GM23338 (cell line): Measurements from ENCODE around the gene DPYD. TPM values are rescaled to one million over a fixed set of nuclear protein-coding genes. Genes with fewer than 3 reads are reported as not detected.

Source experiments
- ATAC-seq: fragments of 200-7000 bp; cut with Tn5 transposase; 3 replicates; pipeline ENCODE4 v1.9.1; 2020
- DNase-seq: peaks from one replicate; pipeline ENCODE4 v3.0.0-alpha.2; 2015; ENCODE audit warnings: low spot score
- H2AFZ ChIP-seq: fragments of 200-600 bp; sonication (generic); 2 replicates; pipeline ENCODE4 v1.8.0; 2016; ENCODE audit warnings: antibody characterized with exemption, mild to moderate bottlenecking, moderate library complexity
- H3F3A ChIP-seq: fragments of 200-600 bp; sonication (generic); replicated peaks from 2 replicates; pipeline ENCODE4 v1.8.0; 2017; ENCODE audit warnings: antibody characterized with exemption, mixed run types, low read depth
- H3K27ac ChIP-seq: fragments of 200-600 bp; sonication (generic); 2 replicates; pipeline ENCODE4 v1.6.1; 2016; ENCODE audit warnings: low read depth
- H3K27me3 ChIP-seq: fragments of 200-600 bp; sonication (generic); 2 replicates; pipeline ENCODE4 v1.8.0; 2016; ENCODE audit warnings: mild to moderate bottlenecking, mixed run types, moderate library complexity; ENCODE audit not compliant: insufficient read depth
- H3K36me3 ChIP-seq: fragments of 200-600 bp; sonication (generic); 2 replicates; pipeline ENCODE4 v1.8.0; 2016; ENCODE audit warnings: mild to moderate bottlenecking; ENCODE audit not compliant: insufficient read depth
- H3K4me1 ChIP-seq: fragments of 200-600 bp; sonication (generic); 2 replicates; pipeline ENCODE4 v1.8.0; 2016; ENCODE audit warnings: mild to moderate bottlenecking, moderate library complexity; ENCODE audit not compliant: insufficient read depth
- H3K4me2 ChIP-seq: fragments of 200-600 bp; sonication (generic); 2 replicates; pipeline ENCODE4 v1.7.1; 2017; ENCODE audit warnings: mixed run types
- H3K4me3 ChIP-seq: fragments of 200-600 bp; sonication (generic); 2 replicates; pipeline ENCODE4 v1.6.1; 2016; ENCODE audit warnings: mixed run types
- H3K79me2 ChIP-seq: fragments of 200-600 bp; sonication (generic); replicated peaks from 2 replicates; pipeline ENCODE4 v1.8.0; 2017; ENCODE audit warnings: mild to moderate bottlenecking; ENCODE audit not compliant: insufficient read depth
- H3K9me2 ChIP-seq: fragments of 200-600 bp; sonication (generic); 2 replicates; pipeline ENCODE4 v1.8.0; 2017; ENCODE audit not compliant: insufficient read depth
- H4K20me1 ChIP-seq: fragments of 200-600 bp; sonication (generic); replicated peaks from 2 replicates; pipeline ENCODE4 v1.8.0; 2017; ENCODE audit warnings: mild to moderate bottlenecking; ENCODE audit not compliant: insufficient read depth
- H3K27ac Mint-ChIP-seq: 2 replicates; pipeline ENCODE4 v1.8.0; 2020; ENCODE audit warnings: inconsistent platforms, mild to moderate bottlenecking, moderate library complexity, mixed read lengths
- H3K27me3 Mint-ChIP-seq: 3 replicates; pipeline ENCODE4 v1.8.0; 2022; ENCODE audit warnings: low read depth, mild to moderate bottlenecking, moderate library complexity, mixed read lengths, inconsistent platforms; ENCODE audit not compliant: insufficient read depth, poor library complexity
- H3K36me3 Mint-ChIP-seq: 3 replicates; pipeline ENCODE4 v1.8.0; 2021; ENCODE audit warnings: low read depth, mild to moderate bottlenecking, inconsistent platforms, moderate library complexity, mixed read lengths
- H3K4me1 Mint-ChIP-seq: 3 replicates; pipeline ENCODE4 v1.8.0; 2020; ENCODE audit warnings: mild to moderate bottlenecking, inconsistent platforms, mixed read lengths
- H3K4me3 Mint-ChIP-seq: 3 replicates; pipeline ENCODE4 v1.8.0; 2021; ENCODE audit warnings: moderate library complexity, mild to moderate bottlenecking, inconsistent platforms, mixed read lengths
- H3K9me3 Mint-ChIP-seq: 3 replicates; pipeline ENCODE4 v1.8.0; 2020; ENCODE audit warnings: moderate library complexity, mild to moderate bottlenecking, inconsistent platforms, mixed read lengths
- CREB1 ChIP-seq: fragments of 250-450 bp; sonication (Bioruptor Pico); IDR thresholded peaks from 2 replicates; pipeline ENCODE4 v1.5.0; 2020; ENCODE audit warnings: low read depth, mild to moderate bottlenecking, moderate library complexity
- EZH2 ChIP-seq: fragments of 200-600 bp; sonication (generic); IDR thresholded peaks from one replicate; pipeline ENCODE4 v1.8.0; 2017; ENCODE audit warnings: antibody characterized with exemption, mild to moderate bottlenecking, low read depth; ENCODE audit not compliant: unreplicated experiment
- STAT1 ChIP-seq: IDR thresholded peaks from one replicate; pipeline ENCODE4 v1.6.1; 2016; ENCODE audit warnings: antibody characterized with exemption; ENCODE audit not compliant: unreplicated experiment
- ZNF114 ChIP-seq: fragments of 250-450 bp; sonication (Bioruptor Pico); IDR thresholded peaks from 2 replicates; pipeline ENCODE4 v1.5.0; 2020; ENCODE audit warnings: mild to moderate bottlenecking, moderate library complexity
- ZNF331 ChIP-seq: fragments of 250-450 bp; sonication (Bioruptor Pico); IDR thresholded peaks from 2 replicates; pipeline ENCODE4 v1.5.0; 2020; ENCODE audit warnings: low read depth, mild to moderate bottlenecking, moderate library complexity
- polyA plus RNA-seq: library from polyadenylated mRNA; unstranded; fragments of >200 nt; fragmentation: Nextera tagmentation; extraction: Ambion mirVana; gene quantifications from 2 replicates; pipeline ENCODE4 v1.2.1, GENCODE V29; 2016
- total RNA-seq: library from RNA; depleted of rRNA; stranded (reverse); fragments of >200 nt; shearing (Covaris generic); gene quantifications from 2 replicates; pipeline ENCODE4 v1.2.3, GENCODE V29; 2014
- TF ChIP-seq, protein P1 (sequence below): IDR thresholded peaks from one replicate; pipeline ENCODE4 v1.6.1; 2018; ENCODE audit warnings: antibody characterized with exemption; ENCODE audit not compliant: unreplicated experiment
- TF ChIP-seq, protein P2 (sequence below), 2 experiments: fragments of 200-600 bp in 1 of 2; sonication (generic) in 1 of 2; conservative IDR thresholded peaks; 2 replicates each; pipeline versions ENCODE4 v1.5.1 to v1.6.1; 2016 to 2017; ENCODE audit warnings: antibody characterized with exemption in 2 of 2, low read depth in 2 of 2, mild to moderate bottlenecking in 2 of 2, moderate library complexity in 1 of 2
- TF ChIP-seq, protein P3 (sequence below): fragments of 250-450 bp; sonication (Bioruptor Pico); IDR thresholded peaks from 2 replicates; pipeline ENCODE4 v1.5.0; 2020; ENCODE audit warnings: mild to moderate bottlenecking, moderate library complexity
- TF ChIP-seq, protein P4 (sequence below): IDR thresholded peaks from 2 replicates; pipeline ENCODE4 v1.6.1; 2016; ENCODE audit warnings: antibody characterized with exemption

Gene DPYD
- total and polyA plus RNA-seq, 2 experiments from 2014 or later: 0.50 to 1.6 TPM

DNA sequence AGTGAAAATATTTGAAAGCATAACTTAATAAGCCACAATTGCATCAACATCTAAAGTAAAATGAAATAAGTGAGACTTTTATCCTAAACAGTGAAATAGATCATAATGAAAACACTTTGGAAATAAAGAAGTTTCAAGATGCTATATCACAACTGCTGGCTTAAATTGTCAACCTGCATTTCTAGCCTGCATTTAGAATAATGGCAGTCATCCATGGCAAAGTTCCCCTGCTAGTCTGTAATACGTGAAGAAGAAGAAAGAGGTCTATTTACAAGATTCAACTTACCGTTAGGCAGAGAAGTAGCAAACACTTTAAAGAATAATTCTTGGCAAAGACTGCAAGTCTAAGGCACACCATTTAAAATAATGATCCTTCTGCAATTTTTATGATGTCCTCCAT, 133.6 kb downstream of the DPYD start:
- H3K9me3 Mint-ChIP-seq: no peaks in the 10 kb centered on the region
- no peak overlapping the region for H3K27ac Mint-ChIP-seq
- Histone ChIP-seq H3K9me2 (no peaks in the 10 kb centered on the region), H3K27me3 (no peaks in the 10 kb centered on the region), H3K4me3 (no peak overlapping the region), H2AFZ (no peak overlapping the region), H3K79me2 (no peaks in the 10 kb centered on the region), H3K36me3 (no peaks in the 10 kb centered on the region), H3K4me2 (no peak overlapping the region), H3K27ac (no peak overlapping the region), H3K4me1 (no peaks in the 10 kb centered on the region), H4K20me1 (no peaks in the 10 kb centered on the region), H3F3A (no peaks in the 10 kb centered on the region)
- H3K4me1 Mint-ChIP-seq: no peaks in the 10 kb centered on the region
- DNase-seq (no peak), ATAC-seq (no peak)
- H3K4me3 Mint-ChIP-seq: no peak overlapping the region
- TF ChIP-seq, protein P1, sequence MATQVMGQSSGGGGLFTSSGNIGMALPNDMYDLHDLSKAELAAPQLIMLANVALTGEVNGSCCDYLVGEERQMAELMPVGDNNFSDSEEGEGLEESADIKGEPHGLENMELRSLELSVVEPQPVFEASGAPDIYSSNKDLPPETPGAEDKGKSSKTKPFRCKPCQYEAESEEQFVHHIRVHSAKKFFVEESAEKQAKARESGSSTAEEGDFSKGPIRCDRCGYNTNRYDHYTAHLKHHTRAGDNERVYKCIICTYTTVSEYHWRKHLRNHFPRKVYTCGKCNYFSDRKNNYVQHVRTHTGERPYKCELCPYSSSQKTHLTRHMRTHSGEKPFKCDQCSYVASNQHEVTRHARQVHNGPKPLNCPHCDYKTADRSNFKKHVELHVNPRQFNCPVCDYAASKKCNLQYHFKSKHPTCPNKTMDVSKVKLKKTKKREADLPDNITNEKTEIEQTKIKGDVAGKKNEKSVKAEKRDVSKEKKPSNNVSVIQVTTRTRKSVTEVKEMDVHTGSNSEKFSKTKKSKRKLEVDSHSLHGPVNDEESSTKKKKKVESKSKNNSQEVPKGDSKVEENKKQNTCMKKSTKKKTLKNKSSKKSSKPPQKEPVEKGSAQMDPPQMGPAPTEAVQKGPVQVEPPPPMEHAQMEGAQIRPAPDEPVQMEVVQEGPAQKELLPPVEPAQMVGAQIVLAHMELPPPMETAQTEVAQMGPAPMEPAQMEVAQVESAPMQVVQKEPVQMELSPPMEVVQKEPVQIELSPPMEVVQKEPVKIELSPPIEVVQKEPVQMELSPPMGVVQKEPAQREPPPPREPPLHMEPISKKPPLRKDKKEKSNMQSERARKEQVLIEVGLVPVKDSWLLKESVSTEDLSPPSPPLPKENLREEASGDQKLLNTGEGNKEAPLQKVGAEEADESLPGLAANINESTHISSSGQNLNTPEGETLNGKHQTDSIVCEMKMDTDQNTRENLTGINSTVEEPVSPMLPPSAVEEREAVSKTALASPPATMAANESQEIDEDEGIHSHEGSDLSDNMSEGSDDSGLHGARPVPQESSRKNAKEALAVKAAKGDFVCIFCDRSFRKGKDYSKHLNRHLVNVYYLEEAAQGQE: no peak
- TF ChIP-seq ZNF114 (CRISPR knock-in tag) (no peak), ZNF331 (CRISPR knock-in tag) (no peak), EZH2 (no peak), CREB1 (no peak), STAT1 (no peak)
- TF ChIP-seq, protein P2, sequence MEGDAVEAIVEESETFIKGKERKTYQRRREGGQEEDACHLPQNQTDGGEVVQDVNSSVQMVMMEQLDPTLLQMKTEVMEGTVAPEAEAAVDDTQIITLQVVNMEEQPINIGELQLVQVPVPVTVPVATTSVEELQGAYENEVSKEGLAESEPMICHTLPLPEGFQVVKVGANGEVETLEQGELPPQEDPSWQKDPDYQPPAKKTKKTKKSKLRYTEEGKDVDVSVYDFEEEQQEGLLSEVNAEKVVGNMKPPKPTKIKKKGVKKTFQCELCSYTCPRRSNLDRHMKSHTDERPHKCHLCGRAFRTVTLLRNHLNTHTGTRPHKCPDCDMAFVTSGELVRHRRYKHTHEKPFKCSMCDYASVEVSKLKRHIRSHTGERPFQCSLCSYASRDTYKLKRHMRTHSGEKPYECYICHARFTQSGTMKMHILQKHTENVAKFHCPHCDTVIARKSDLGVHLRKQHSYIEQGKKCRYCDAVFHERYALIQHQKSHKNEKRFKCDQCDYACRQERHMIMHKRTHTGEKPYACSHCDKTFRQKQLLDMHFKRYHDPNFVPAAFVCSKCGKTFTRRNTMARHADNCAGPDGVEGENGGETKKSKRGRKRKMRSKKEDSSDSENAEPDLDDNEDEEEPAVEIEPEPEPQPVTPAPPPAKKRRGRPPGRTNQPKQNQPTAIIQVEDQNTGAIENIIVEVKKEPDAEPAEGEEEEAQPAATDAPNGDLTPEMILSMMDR (conservative IDR thresholded peaks at IDR 0.05; ENCODE audit: low read depth in 2 of 2): no peak
- TF ChIP-seq, protein P3, sequence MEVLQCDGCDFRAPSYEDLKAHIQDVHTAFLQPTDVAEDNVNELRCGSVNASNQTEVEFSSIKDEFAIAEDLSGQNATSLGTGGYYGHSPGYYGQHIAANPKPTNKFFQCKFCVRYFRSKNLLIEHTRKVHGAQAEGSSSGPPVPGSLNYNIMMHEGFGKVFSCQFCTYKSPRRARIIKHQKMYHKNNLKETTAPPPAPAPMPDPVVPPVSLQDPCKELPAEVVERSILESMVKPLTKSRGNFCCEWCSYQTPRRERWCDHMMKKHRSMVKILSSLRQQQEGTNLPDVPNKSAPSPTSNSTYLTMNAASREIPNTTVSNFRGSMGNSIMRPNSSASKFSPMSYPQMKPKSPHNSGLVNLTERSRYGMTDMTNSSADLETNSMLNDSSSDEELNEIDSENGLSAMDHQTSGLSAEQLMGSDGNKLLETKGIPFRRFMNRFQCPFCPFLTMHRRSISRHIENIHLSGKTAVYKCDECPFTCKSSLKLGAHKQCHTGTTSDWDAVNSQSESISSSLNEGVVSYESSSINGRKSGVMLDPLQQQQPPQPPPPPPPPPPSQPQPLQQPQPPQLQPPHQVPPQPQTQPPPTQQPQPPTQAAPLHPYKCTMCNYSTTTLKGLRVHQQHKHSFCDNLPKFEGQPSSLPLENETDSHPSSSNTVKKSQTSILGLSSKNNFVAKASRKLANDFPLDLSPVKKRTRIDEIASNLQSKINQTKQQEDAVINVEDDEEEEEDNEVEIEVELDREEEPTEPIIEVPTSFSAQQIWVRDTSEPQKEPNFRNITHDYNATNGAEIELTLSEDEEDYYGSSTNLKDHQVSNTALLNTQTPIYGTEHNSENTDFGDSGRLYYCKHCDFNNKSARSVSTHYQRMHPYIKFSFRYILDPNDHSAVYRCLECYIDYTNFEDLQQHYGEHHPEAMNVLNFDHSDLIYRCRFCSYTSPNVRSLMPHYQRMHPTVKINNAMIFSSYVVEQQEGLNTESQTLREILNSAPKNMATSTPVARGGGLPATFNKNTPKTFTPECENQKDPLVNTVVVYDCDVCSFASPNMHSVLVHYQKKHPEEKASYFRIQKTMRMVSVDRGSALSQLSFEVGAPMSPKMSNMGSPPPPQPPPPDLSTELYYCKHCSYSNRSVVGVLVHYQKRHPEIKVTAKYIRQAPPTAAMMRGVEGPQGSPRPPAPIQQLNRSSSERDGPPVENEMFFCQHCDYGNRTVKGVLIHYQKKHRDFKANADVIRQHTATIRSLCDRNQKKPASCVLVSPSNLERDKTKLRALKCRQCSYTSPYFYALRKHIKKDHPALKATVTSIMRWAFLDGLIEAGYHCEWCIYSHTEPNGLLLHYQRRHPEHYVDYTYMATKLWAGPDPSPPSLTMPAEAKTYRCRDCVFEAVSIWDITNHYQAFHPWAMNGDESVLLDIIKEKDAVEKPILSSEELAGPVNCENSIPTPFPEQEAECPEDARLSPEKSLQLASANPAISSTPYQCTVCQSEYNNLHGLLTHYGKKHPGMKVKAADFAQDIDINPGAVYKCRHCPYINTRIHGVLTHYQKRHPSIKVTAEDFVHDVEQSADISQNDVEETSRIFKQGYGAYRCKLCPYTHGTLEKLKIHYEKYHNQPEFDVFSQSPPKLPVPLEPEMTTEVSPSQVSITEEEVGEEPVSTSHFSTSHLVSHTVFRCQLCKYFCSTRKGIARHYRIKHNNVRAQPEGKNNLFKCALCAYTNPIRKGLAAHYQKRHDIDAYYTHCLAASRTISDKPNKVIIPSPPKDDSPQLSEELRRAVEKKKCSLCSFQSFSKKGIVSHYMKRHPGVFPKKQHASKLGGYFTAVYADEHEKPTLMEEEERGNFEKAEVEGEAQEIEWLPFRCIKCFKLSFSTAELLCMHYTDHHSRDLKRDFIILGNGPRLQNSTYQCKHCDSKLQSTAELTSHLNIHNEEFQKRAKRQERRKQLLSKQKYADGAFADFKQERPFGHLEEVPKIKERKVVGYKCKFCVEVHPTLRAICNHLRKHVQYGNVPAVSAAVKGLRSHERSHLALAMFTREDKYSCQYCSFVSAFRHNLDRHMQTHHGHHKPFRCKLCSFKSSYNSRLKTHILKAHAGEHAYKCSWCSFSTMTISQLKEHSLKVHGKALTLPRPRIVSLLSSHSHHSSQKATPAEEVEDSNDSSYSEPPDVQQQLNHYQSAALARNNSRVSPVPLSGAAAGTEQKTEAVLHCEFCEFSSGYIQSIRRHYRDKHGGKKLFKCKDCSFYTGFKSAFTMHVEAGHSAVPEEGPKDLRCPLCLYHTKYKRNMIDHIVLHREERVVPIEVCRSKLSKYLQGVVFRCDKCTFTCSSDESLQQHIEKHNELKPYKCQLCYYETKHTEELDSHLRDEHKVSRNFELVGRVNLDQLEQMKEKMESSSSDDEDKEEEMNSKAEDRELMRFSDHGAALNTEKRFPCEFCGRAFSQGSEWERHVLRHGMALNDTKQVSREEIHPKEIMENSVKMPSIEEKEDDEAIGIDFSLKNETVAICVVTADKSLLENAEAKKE (CRISPR knock-in tag): no peak
- TF ChIP-seq, protein P4, sequence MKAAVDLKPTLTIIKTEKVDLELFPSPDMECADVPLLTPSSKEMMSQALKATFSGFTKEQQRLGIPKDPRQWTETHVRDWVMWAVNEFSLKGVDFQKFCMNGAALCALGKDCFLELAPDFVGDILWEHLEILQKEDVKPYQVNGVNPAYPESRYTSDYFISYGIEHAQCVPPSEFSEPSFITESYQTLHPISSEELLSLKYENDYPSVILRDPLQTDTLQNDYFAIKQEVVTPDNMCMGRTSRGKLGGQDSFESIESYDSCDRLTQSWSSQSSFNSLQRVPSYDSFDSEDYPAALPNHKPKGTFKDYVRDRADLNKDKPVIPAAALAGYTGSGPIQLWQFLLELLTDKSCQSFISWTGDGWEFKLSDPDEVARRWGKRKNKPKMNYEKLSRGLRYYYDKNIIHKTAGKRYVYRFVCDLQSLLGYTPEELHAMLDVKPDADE: no peak
- no peaks in the 10 kb centered on the region for H3K36me3 Mint-ChIP-seq
- H3K27me3 Mint-ChIP-seq: no peaks in the 10 kb centered on the region
